Colon (tissue), 2 donors: ENCODE results near the gene LHFPL6.

Experiments used
- FAIRE-seq: peaks from 2 replicates; lab custom pipeline; 2012; peaks lifted over from hg19 to GRCh38; lab: Jason Lieb, UNC
- donor health status: control.
- donor health status: control.

LHFPL6 gene

DNA sequence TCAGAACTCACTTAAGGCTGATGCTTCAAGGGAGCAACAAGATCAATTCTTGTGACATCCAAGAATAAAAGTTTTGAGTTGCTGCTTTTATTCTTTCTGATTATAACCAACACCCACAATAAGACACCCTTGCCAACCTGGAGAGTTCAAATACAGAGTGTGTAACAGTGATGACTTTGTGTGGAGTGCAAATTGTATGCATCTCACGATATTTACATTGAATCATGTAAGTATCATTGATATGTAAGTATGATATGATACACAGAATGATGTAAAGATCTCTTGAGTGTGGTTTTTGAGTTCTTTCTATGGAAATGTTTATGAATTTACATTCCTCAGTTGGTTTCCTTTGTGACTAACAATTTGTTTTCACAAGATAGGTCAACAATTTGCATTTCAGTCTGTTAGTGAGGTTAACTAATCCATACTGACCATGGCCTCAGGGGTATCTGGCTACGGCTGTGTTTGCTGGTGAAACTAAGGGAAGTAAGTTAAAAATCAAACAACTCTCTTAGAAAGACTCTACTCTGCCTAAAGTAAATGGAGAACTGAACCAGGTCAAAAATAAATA is 12.4 kb downstream of the LHFPL6 start:
- FAIRE-seq = no peak

DNA sequence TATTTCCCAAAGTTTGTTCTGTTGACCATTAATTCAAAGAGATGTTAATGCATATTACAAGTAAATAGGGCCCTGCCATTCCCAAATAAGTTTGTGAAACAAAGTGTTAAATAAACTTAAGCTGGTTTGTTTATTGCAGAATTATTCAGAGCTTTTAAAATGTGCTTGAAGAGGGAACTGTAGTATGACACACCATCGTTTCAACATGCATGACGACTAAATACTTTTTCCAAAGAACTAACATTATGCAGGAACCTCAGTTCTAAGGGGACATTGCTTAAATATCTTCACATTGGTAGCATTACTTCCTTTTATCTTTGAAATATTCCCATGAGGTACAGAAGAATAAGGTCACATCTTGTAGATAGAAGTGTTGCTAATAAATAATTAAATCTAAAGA is 14.6 kb downstream of the LHFPL6 start:
- FAIRE-seq = no peak

DNA sequence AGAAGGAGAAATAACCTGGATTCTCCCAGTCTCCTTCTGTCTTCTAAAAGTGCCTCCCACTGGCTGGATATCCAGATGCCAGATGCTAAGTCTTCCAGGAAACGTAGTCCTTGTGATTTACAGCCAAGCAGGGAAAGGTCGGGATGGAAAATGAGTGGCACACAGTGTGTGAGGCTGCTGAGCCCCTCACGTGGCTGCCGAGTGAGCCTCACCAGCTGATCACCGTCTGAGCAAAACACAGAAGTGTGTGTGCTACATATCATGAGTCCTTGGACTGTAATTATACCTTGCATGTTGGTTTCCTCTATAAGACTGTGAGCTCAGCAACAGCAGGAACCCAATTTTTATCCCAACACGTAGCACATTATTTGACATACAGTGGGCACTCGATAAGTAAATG is 15.1 kb downstream of the LHFPL6 start:
- FAIRE-seq = no peak

- no peak for FAIRE-seq
These were observed 15.9 kb downstream of the LHFPL6 start for GRCh38 chr13:39586958-39587605.

GRCh38 chr13:39586151-39586550 is 16.8 kb downstream of the LHFPL6 start:
- no peak for FAIRE-seq

DNA sequence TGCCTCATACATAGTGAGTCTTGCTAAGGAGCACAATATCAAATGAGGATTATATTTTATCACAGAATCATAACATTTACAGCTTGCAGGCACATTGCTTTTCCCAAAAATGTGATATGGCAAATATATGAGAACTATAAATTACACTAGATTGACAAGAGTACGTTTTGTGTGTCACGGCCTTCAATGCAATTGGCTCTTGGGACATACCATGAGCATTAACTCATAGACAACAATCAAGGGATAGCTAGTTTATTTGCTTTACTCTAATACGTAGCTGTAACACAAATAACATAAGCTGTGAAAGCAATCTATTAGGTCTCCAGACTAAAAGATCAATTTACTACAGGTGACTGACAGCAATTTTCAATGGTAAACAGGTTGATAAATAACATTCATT is 17.8 kb downstream of the LHFPL6 start:
- FAIRE-seq = no peak

- no peak for FAIRE-seq
These were observed 22.0 kb downstream of the LHFPL6 start for GRCh38 chr13:39580881-39581575.

GRCh38 chr13:39578821-39579291 is 24.1 kb downstream of the LHFPL6 start:
- FAIRE-seq = no peak

- FAIRE-seq = no peak
These were observed 25.0 kb downstream of the LHFPL6 start for GRCh38 chr13:39577838-39578491.

- FAIRE-seq = no peak
These were observed 25.8 kb downstream of the LHFPL6 start for GRCh38 chr13:39577203-39577602.

GRCh38 chr13:39575641-39576238 is 27.3 kb downstream of the LHFPL6 start:
- FAIRE-seq = no peak

DNA sequence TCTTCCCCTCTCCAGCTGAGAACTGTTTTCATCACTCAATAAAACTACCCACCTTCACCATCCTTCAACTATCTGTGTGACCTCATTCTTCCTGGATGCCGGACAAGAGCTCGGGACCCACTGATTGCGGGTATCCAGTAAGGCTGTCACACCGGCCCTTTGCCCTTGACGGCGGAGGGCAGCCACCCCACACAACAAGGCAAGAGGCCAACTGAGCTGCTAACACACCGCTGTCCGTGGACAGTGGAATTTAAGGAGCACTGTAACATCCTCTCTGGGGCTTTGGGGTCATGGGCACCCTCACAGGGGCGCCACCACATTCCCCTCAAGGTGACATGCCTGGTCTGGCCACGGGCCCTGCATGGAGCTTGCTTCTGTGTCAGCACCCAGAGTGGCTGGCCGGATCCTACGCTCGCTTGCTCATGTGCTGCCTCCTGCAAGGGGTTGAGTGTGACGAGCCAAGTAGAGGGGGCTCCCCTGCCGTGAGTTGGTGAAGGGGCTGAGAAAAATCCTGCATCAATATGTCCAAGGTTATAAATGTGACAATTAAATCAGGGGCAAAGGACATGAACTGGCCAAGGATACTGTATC is 31.4 kb downstream of the LHFPL6 start:
- no peak for FAIRE-seq

- FAIRE-seq = no peak
These were observed 35.4 kb downstream of the LHFPL6 start for GRCh38 chr13:39567569-39567968.

DNA sequence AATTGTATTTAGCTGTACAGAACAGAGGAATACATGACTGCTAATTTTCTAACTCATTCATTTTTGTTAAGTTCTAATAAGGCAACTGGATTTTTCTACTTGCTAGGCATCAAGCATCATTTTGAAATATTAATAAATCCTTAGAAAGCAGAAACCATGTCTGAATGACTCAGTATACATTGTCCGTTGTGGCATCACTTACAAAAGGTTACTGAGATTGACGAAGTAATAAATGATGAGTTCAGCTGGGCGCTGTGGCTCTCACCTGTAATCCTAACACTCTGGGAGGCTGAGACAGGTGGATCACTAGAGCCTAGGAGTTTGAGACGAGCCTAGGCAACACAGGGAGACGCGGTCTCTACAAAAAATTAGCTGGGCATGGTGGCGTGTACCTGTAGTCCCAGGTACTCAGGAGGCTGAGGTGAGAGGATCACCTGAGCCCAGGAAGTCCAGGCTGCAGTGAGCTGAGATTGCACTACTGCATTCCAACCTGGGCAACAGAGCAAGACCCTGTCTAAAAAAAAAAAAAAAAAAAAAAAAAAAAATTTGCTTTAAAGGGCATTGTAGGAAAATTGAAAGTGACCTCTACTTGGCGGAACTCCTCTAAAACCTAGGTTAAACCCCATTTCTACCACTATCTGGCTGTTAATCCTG is 36.6 kb downstream of the LHFPL6 start:
- FAIRE-seq = no peak

GRCh38 chr13:39565036-39565949 is 37.7 kb downstream of the LHFPL6 start:
- no peak for FAIRE-seq

GRCh38 chr13:39563470-39563735 is 39.6 kb downstream of the LHFPL6 start:
- FAIRE-seq = no peak

- FAIRE-seq = no peak
These were observed 41.0 kb downstream of the LHFPL6 start for GRCh38 chr13:39561971-39562370.

DNA sequence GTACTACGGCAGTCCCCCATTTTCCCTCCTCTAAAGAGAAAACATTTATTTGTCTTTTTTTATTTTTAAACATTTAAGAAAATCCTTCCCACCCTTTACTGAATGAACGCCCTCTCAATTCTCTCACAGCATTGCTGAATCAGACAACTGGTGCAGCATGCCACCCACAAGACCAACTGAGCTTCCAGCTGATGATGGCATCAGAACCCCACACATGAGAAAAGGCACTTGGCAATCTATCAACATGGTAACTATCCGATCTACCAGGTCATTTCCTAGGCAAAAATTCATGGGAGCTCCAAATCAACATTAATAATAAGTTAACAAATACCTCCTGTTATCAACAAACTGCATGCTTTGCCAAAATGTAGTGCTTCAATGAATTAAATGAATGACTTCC is 43.1 kb downstream of the LHFPL6 start:
- FAIRE-seq = no peak

DNA sequence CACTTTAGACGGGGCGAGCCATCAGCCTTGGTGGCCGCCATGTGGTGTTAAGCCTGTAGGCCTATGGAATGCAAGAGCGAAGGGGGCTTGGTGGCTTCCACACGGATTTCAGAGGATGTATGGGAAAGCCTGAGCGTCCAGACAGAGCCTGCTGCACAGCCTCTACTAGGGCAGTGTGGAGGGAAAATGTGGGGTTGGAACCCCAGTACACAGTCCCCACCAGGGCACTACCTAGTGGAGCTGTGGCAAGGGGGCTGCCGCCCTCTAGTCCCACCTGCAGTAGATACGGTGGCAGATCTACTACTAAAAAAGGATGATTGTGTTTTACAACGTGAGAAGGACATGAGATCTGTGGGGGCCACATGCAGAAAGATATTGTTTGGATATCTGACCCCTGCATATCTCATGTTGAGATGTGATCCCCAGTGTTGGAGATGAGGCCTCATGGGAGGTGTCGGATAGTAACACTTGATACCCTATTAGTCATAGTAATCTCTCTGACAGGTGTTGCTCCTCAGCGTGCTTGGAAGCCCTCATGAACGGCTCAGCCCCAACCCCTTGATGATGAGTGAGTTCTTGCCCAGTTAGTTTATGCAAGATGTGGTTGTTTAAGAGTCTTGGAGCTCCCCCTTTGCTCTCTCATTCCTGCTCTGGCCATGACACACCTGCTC is 45.6 kb downstream of the LHFPL6 start:
- no peak for FAIRE-seq

DNA sequence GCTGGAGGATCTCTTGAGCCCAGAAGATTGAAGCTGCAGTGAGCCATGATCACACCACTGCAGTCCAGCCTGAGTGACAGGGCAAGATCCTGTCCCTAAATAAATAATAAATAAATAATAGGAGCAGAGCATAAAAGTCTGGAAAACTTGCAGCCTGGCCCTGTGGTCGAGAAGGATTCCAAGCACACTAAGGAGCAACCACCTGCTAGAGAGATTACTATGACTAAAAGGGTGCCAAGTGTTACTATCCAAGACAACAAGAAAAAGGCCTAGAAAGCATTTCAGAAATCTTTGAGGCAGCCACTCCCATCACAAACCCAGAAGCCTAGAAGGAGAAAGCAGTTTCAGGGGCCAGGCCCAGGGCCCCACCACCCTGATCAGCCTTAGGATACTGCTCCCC is 46.1 kb downstream of the LHFPL6 start:
- FAIRE-seq = no peak
